Measurements from ENCODE around the gene NUDT1.

Gene NUDT1

GRCh38 chr7:2241580-2242540, at the start of gene NUDT1, which contains the start of gene MRM2:
NUDT1 (plus strand) TSS chr7:2242226; CDS start chr7:2244575, 2,349 bp downstream.
MRM2 (minus strand) TSS chr7:2242205; CDS start chr7:2242169, 36 bp downstream.
- Mint-ChIP-seq H3K4me3 (peak within 1 kb of the TSS; percentile 91), H3K27ac (peak within 1 kb of the TSS; percentile 89), H3K27me3 (ENCODE audit: low read depth) (no peaks in the 10 kb centered on the region), H3K4me1 (ENCODE audit: low read depth) (peaks cover 12% of the 10 kb centered on the region), H3K9me3 (no peaks in the 10 kb centered on the region), H3K36me3 (ENCODE audit: low read depth) (peaks cover 12% of the 10 kb centered on the region)

GRCh38 chr7:2192831-2193534, 49.0 kb upstream of the NUDT1 start:
- H3K27me3 Mint-ChIP-seq (ENCODE audit: low read depth): no peaks in the 10 kb centered on the region
- H3K36me3 Mint-ChIP-seq (ENCODE audit: low read depth): peaks cover 27% of the 10 kb centered on the region

GRCh38 chr7:2193575-2194305, 48.3 kb upstream of the NUDT1 start:
- H3K4me3 Mint-ChIP-seq: no peak overlapping the region
- H3K27me3 Mint-ChIP-seq (ENCODE audit: low read depth): no peaks in the 10 kb centered on the region
- peaks cover 23% of the 10 kb centered on the region for H3K36me3 Mint-ChIP-seq (ENCODE audit: low read depth)
- peaks cover 3% of the 10 kb centered on the region for H3K4me1 Mint-ChIP-seq (ENCODE audit: low read depth)
- H3K27ac Mint-ChIP-seq: no peak overlapping the region
- peaks cover 3% of the 10 kb centered on the region for H3K9me3 Mint-ChIP-seq

More at GRCh38 chr7:2192831-2193534, 49.0 kb upstream of the NUDT1 start:
- Mint-ChIP-seq H3K9me3 (peaks cover 3% of the 10 kb centered on the region), H3K4me3 (no peak overlapping the region), H3K4me1 (ENCODE audit: low read depth) (peaks cover 3% of the 10 kb centered on the region), H3K27ac (no peak overlapping the region)

- peaks cover 3% of the 10 kb centered on the region for H3K4me1 Mint-ChIP-seq (ENCODE audit: low read depth)
- no peaks in the 10 kb centered on the region for H3K27me3 Mint-ChIP-seq (ENCODE audit: low read depth)
- no peak overlapping the region for H3K27ac Mint-ChIP-seq
- peaks cover 3% of the 10 kb centered on the region for H3K9me3 Mint-ChIP-seq
- peaks cover 20% of the 10 kb centered on the region for H3K36me3 Mint-ChIP-seq (ENCODE audit: low read depth)
- H3K4me3 Mint-ChIP-seq: no peak overlapping the region
Measured at GRCh38 chr7:2195400-2196246, 46.4 kb upstream of the NUDT1 start.

GRCh38 chr7:2196381-2197378, 45.3 kb upstream of the NUDT1 start:
- Mint-ChIP-seq H3K27ac (no peak overlapping the region), H3K36me3 (ENCODE audit: low read depth) (peaks cover 22% of the 10 kb centered on the region), H3K4me3 (no peak overlapping the region), H3K9me3 (peaks cover 3% of the 10 kb centered on the region), H3K27me3 (ENCODE audit: low read depth) (no peaks in the 10 kb centered on the region), H3K4me1 (ENCODE audit: low read depth) (peaks cover 3% of the 10 kb centered on the region)

GRCh38 chr7:2197436-2198155, 44.4 kb upstream of the NUDT1 start:
- H3K4me1 Mint-ChIP-seq (ENCODE audit: low read depth): peaks cover 3% of the 10 kb centered on the region
- peaks cover 22% of the 10 kb centered on the region for H3K36me3 Mint-ChIP-seq (ENCODE audit: low read depth)
- H3K4me3 Mint-ChIP-seq: no peak overlapping the region
- H3K9me3 Mint-ChIP-seq: peaks cover 3% of the 10 kb centered on the region
- H3K27ac Mint-ChIP-seq: no peak overlapping the region
- H3K27me3 Mint-ChIP-seq (ENCODE audit: low read depth): no peaks in the 10 kb centered on the region

- peaks cover 3% of the 10 kb centered on the region for H3K4me1 Mint-ChIP-seq (ENCODE audit: low read depth)
- H3K27ac Mint-ChIP-seq: no peak overlapping the region
- no peak overlapping the region for H3K4me3 Mint-ChIP-seq
- H3K27me3 Mint-ChIP-seq (ENCODE audit: low read depth): no peaks in the 10 kb centered on the region
- H3K9me3 Mint-ChIP-seq: peaks cover 3% of the 10 kb centered on the region
- H3K36me3 Mint-ChIP-seq (ENCODE audit: low read depth): peaks cover 22% of the 10 kb centered on the region
Measured at GRCh38 chr7:2198206-2198605, 43.8 kb upstream of the NUDT1 start.

GRCh38 chr7:2198760-2199159, 43.3 kb upstream of the NUDT1 start:
- Mint-ChIP-seq H3K27me3 (ENCODE audit: low read depth) (no peaks in the 10 kb centered on the region), H3K4me1 (ENCODE audit: low read depth) (peaks cover 3% of the 10 kb centered on the region), H3K27ac (no peak overlapping the region)

GRCh38 chr7:2199528-2199927, 42.5 kb upstream of the NUDT1 start:
- no peaks in the 10 kb centered on the region for H3K27me3 Mint-ChIP-seq (ENCODE audit: low read depth)
- H3K36me3 Mint-ChIP-seq (ENCODE audit: low read depth): peaks cover 22% of the 10 kb centered on the region
- no peak overlapping the region for H3K4me3 Mint-ChIP-seq
- peaks cover 3% of the 10 kb centered on the region for H3K4me1 Mint-ChIP-seq (ENCODE audit: low read depth)
- H3K27ac Mint-ChIP-seq: no peak overlapping the region
- peaks cover 3% of the 10 kb centered on the region for H3K9me3 Mint-ChIP-seq

More at GRCh38 chr7:2198760-2199159, 43.3 kb upstream of the NUDT1 start:
- H3K9me3 Mint-ChIP-seq: peaks cover 3% of the 10 kb centered on the region
- peaks cover 22% of the 10 kb centered on the region for H3K36me3 Mint-ChIP-seq (ENCODE audit: low read depth)
- H3K4me3 Mint-ChIP-seq: no peak overlapping the region

GRCh38 chr7:2199956-2200583, 42.0 kb upstream of the NUDT1 start:
- Mint-ChIP-seq H3K36me3 (ENCODE audit: low read depth) (peaks cover 22% of the 10 kb centered on the region), H3K4me1 (ENCODE audit: low read depth) (peaks cover 3% of the 10 kb centered on the region), H3K27ac (no peak overlapping the region), H3K9me3 (peaks cover 3% of the 10 kb centered on the region), H3K27me3 (ENCODE audit: low read depth) (no peaks in the 10 kb centered on the region), H3K4me3 (no peak overlapping the region)

GRCh38 chr7:2200584-2200980, 41.4 kb upstream of the NUDT1 start:
- H3K4me3 Mint-ChIP-seq: no peak overlapping the region
- H3K9me3 Mint-ChIP-seq: no peaks in the 10 kb centered on the region
- no peak overlapping the region for H3K27ac Mint-ChIP-seq
- no peaks in the 10 kb centered on the region for H3K27me3 Mint-ChIP-seq (ENCODE audit: low read depth)
- peaks cover 3% of the 10 kb centered on the region for H3K4me1 Mint-ChIP-seq (ENCODE audit: low read depth)
- peaks cover 17% of the 10 kb centered on the region for H3K36me3 Mint-ChIP-seq (ENCODE audit: low read depth)

- Mint-ChIP-seq H3K4me1 (ENCODE audit: low read depth) (peaks cover 3% of the 10 kb centered on the region), H3K27me3 (ENCODE audit: low read depth) (no peaks in the 10 kb centered on the region), H3K27ac (no peak overlapping the region), H3K4me3 (no peak overlapping the region), H3K36me3 (ENCODE audit: low read depth) (peaks cover 11% of the 10 kb centered on the region), H3K9me3 (no peaks in the 10 kb centered on the region)
Measured at GRCh38 chr7:2201128-2201527, 40.9 kb upstream of the NUDT1 start.

Data from T-helper 1 cell treated with Interleukin-12 subunit alpha and Interleukin-12 subunit beta and Interleukin-4 antibody, amounts not matched to agents 30 μg/mL and 1 μg/mL, for 36 hours (primary cell).